Lower leg skin (tissue), 3 donors: ENCODE measurements around the gene RIC3.

Experiments used
- POLR2A ChIP-seq, 2 donors: fragments of 450-650 bp; IDR thresholded peaks; one replicate each; pipeline ENCODE4 v1.6.1; 2016 to 2017; ENCODE audit warnings: antibody characterized with exemption in 2 of 2, mild to moderate bottlenecking in 1 of 2, moderate library complexity in 1 of 2
- TF ChIP-seq, protein P1 (sequence below), 3 donors: fragments of 450-650 bp; IDR thresholded peaks; one replicate each; pipeline ENCODE4 v1.5.1; 2016; ENCODE audit warnings: antibody characterized with exemption in 3 of 3, mild to moderate bottlenecking in 3 of 3, moderate library complexity in 2 of 3

DNA sequence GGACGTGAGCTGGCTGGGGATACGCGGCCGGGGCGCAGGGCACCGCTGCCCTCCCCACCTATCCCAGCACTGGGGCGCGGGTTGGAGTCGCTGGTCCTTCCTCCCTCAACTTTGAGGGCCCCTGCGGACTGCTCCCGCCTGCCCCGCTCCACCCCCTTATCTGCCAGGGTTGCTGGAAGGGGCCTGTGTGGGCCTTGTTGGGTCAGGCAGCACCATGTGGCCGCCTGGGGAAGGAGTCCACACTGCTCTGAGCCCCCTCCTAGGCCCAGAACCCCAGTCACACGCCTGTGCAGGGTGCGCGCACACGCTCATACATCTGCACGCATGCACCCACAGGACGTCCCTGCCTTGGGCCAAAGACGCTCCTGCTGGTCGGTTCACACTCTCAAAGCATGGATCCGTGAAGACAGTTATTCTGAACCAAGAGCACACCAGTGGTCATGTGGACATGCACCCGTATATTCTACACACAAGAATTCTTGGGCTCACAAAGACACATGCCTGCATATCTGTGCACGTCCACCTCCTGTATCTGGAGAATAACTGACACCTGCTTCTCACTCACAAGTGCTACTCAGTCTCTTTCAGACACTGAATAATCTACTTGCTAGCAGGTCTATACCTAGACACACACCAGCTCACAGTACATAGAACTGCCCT, 87.1 kb downstream of the RIC3 start:
- TF ChIP-seq, protein P1, sequence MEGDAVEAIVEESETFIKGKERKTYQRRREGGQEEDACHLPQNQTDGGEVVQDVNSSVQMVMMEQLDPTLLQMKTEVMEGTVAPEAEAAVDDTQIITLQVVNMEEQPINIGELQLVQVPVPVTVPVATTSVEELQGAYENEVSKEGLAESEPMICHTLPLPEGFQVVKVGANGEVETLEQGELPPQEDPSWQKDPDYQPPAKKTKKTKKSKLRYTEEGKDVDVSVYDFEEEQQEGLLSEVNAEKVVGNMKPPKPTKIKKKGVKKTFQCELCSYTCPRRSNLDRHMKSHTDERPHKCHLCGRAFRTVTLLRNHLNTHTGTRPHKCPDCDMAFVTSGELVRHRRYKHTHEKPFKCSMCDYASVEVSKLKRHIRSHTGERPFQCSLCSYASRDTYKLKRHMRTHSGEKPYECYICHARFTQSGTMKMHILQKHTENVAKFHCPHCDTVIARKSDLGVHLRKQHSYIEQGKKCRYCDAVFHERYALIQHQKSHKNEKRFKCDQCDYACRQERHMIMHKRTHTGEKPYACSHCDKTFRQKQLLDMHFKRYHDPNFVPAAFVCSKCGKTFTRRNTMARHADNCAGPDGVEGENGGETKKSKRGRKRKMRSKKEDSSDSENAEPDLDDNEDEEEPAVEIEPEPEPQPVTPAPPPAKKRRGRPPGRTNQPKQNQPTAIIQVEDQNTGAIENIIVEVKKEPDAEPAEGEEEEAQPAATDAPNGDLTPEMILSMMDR (IDR thresholded peaks at IDR 0.05), result no peak
- no peak for TF ChIP-seq POLR2A (IDR thresholded peaks at IDR 0.05)
